HCEC 1CT (cell line): ENCODE measurements around the gene NCEH1.
A peak's percentile ranks its signal among the peaks of the same experiment; 100 is the strongest.

ENCODE experiments used
- DNase-seq: peaks from one replicate; pipeline ENCODE4 v3.0.0-alpha.2; 2017

NCEH1 gene

DNA sequence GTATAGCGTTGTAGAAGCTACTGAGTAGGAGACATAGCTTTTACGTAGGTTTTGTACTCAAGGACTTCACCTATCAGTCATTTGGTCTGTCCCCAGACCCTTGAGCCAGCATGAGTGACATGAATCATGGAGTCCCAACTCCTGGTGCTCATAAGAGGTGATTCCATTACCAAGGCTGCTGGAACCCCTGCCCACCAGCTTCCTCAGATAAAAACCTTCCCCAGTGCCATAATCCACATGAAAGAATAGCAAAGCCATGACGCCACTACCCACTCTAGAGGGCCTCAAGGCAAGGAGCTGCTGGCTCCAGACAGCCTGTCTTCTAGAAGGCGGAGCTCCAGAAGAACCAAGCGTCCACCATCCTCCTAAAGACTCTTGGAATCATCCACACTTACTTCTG lies 69.6 kb downstream of the NCEH1 start:
- no peak for DNase-seq

DNA sequence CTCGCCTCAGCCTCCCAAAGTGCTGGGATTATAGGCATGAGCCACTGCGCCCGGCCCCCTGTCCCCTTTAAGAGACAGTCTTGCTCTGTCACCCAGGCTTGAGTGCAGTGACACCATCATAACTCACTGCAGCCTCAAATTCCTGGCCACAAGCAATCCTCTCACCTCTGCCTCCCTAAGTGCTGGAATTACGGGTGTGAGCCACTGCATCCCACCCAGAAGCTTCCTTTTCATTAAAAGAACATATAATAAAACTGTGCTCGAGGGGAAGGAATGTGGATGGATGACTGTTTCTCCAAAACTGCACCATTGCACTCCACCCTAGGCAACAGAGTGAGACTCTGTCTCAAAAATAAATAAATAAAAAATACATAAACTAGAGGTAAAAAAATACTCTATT lies 70.1 kb downstream of the NCEH1 start:
- no peak for DNase-seq

DNA sequence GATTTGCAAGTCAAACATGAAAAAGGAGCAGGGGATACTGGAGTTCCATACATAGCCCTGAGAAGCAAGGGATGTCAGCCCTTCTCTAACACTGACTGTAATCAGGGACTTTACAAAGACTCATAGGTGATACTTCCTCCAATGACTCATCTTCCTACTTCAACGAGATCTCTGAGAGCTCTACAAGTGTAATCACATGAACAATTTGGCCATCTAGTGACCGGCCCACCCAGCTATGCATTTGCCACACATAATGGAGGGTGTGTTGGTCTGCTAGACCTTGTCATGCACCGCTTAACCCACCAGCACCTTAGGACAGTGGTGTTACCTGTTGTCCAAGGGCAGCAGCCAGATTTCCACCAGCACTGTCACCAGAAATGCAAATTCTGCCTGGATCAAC lies 75.3 kb downstream of the NCEH1 start:
- no peak for DNase-seq

DNA sequence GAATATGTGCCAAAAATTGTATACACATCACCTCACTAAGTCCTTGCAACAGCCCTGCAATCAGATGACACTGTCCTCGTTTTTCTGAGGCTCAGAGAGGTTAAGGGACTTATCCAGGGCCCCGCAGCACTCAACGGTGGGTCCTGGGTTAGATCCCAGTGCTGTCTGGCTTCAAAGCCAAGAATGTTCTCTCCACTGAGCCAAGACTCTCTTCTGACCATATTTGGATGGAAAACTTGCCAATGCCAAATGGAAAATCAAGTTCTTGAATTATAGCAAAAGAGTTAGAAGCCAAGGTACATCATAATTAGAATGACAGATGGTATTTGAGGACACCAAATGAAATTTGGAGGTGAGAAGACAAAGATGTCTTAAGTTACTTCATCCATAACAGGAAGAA lies 75.9 kb downstream of the NCEH1 start:
- no peak for DNase-seq

DNA sequence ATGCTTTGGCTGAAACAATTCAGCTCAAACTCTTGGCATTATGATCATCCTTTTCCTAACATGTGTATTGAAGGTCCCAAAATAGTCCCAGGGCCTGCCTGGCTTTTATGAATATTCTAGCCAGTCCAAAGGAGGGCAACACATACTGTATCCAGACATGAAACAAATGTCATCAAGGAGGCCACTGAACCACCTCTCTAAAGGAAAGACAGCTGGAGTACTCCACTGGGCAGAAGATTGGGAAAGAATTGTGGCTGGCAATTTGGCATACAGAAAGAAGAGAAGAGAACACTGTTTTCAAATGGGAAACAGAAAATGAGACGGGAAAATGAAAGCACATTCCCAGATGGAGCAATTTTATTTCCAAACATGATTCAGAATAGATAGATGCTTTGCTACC lies 80.6 kb downstream of the NCEH1 start:
- no peak for DNase-seq

DNA sequence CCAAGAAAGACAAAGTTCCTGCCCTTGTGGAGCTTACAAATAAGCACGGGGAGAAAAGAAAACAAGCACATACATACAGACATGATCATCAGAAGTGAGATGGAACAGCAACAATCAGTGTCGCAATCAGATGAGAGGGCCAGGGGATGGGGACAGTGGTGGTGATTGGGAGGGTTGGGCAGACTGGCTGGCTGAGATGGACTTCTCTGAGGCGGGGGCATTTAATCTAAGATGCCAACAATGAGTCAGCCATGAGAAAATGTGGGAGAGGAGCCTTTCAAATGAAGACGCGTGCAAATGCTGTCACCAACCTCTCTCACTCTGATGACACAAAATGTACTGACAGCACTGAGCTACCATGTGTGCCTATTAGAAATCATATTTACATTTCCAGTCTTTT lies 81.4 kb downstream of the NCEH1 start:
- no peak for DNase-seq

DNA sequence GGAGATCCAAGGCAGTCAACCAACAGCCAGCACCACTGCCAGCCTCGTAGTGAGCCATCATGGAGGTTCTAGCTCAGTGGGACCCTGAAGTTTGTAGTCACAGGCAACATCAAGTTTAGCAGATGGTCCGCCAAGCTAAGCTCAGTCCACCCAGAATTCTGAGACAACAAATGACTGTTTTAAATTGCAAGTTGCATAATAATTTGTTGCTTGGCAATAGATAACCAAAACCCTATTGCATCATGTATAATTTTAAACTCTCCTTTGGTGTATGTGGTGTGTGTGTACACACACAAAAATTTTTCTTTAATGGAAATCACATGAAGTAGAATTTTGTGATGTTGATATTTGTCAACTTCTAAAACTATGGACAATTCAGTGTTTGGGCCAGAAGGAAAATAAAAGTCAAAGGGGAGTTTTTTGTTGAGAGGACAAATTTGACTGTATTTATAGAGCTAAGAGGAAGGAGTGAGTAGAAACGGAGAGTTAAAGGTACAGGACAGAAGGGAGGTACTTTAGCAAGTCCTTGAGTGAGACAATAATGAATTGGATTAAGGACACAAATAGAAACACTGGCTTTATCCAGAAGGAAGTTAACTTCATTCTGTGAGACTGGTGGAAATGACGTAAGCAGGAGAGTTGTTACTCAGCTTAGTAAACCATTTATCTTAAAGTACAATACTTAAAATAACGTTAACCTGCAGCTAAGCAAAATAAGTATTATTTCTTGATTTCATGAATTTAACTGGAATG lies 83.6 kb downstream of the NCEH1 start:
- DNase-seq: peak; percentile 25

DNA sequence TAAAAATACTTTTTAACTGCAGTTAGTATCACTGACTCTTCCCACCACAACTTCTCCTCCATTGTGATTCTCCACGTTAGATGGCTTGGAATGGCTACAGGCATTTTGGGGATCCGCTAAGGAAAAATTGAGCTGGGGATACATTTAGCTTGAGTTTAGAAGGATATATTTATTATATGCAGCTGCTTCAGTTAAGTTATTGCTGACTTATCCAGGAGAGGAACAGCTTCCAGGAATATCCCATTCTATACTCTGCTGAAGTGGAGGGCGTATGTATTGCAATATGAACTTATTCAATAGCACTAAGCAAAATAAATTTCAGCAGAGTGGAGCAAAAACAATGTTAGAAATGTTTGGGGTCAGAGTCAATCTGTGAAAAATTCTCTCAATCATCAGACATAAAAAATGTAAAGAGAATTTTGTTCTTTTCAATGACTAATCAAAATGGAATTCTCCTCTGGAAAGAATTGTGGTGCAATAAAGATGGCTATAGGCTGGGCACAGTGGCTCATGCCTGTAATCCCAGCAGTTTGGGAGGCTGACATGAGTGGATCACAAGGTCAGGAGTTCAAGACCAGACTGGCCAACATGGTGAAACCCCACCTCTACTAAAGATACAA lies 84.7 kb downstream of the NCEH1 start:
- peak; percentile 86 for DNase-seq

DNA sequence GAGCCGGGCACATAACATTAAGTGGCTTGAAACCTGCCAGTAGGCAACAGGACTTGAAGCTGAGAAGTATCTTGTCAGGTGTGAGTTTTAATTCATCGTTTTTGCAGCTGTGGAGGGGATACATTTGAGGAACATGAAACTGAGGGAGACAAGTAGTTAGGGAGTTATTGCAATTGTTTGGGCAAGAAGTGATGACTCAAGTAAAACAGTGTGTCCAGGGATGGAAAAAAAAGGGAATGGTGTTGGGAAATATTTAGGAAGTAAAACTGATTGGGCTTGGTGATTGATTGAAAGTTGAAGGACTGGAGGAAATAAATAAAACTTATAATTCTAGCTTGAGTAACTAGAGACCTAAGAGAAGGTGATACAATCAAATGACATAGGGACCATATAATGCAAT lies 85.5 kb downstream of the NCEH1 start:
- peak; percentile 58 for DNase-seq

DNA sequence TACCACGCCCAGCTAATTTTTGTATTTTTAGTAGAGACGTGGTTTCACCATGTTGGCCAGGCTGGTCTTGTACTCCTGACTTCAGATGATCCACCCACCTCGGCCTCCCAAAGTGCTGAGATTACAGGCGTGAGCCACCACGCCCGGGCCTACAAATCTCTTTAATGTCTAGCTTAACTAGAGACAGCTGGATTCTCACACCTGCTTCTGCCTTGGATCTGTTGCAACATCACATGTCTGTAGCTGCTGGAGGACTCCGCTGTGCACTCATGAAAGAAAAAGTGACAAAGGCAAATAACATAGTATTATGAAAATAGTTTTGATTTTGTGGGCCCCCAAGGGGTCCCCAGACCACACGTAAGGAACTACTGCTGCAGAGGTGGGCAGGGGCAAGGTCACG lies 85.9 kb downstream of the NCEH1 start:
- no peak for DNase-seq

DNA sequence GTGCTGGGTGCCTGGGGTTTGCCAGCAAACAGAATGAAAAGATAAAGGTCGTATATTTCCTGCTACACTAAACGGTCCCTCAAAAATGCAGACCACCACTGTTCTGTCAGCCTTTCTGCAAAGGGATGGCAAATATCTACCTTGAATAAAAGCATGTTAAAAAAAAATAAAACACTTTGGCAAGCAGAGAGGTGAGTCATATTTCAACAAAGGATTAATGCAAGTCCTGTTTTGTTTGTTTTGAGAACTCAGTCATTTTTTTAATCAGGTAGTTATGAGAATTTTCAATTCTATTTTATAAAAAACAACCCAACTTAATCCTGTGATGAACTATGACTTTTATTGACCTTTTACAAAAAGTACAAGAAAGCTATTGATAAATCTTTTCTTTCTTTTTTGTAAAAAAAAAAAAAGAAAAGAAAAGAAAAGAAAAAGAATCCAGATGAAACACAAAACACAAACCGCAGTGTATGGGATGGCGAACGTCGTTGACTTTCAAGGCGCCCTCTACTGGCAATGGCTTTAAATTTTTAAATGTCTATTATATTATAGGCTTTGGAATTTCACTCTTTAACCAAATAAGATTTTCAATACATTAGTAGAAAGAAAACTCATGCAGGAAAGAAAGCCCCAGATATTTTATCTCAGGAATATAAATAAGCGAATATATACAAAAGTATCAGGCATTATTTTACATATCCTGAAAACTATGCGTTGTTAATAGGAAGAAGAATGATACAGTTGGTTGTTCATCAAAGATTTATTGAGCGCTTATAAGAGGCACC lies 87.8 kb downstream of the NCEH1 start:
- DNase-seq: peak; percentile 60

DNA sequence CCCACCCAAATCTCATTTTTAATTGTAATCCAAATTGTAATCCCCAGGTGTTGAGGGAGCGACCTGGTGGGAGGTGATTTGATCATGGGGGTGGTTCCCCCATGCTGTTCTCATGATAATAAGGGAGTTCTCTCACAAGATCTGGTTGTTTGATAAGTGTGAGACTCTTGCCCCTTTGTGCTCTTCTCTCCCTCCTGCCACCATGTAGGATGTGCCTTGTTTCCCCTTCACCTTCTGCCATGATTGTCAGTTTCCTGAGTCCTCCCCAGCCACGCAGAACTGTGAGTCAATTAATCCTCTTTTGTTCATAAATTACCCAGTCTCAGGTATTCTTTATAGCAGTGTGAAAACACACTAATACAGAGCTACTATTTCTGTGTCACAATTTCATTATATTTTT lies 88.7 kb downstream of the NCEH1 start:
- no peak for DNase-seq

DNA sequence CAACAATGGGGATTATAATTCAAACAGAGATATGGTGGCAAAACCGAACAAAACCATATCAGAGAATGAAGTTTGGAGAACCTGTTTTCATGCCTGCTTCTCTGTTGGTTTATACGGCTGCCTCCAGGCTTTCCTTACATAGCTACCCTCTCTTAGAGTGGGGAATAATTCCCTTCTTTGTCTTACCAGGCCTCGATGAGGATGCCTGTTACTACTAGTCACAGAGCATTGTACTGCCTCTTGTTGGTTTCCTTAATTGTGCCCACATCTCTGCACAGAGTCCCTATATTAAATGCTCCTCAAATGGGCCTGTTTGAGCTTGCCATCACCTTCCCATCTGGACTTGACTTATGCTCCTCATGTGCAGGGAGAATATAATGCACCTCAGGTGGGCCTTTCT lies 92.9 kb downstream of the NCEH1 start:
- DNase-seq: no peak

DNA sequence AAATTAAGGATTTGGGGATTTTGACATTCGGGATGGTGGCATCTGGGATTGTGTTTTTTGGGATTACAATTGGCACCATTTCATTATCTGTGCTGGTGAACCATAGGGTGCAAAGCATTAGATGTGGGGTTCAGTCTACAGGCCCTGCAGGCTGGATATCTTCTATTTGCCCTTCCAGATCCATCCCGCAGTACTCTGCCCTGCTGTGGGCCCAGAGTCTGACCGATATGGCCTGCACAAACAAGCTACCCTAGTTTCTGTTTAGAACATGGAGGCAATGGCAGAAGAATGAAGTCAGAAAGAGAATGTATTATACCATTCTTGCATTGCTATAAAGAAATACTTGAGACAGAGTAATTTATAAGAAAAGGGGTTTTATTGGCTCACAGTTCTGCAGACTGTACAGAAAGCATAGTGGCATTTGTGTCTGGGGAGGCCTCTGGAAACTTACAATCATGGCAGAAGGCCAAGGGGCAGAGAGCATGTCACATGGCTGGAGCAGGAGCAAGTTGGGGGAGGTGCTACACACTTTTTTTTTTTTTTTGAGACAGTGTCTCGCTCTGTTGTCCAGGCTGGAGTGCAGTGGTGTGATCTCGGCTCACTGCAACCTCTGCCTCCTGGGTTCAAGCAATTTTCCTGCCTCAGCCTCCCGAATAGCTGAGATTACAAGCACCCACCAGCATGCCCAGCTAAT lies 93.7 kb downstream of the NCEH1 start:
- DNase-seq: no peak

DNA sequence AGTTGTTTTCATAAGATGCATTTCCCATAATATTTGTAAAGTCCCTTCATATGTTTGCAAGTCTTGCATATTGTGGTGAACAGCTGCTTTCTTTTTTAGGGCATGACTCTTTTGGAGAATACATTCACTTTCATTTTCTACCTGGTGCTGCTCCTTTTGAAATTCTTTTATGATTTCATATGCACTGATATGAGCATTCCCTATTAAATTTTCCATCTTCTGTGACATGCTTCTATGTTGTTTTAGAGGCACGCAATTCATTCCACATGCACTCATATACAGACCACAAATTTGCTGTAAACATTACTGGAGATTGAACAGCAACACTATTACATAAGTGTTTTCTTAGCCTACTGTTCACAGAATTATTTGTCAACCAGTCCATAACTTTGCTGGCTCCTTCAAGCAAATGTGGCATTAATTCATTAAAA lies 94.8 kb downstream of the NCEH1 start:
- no peak for DNase-seq

DNA sequence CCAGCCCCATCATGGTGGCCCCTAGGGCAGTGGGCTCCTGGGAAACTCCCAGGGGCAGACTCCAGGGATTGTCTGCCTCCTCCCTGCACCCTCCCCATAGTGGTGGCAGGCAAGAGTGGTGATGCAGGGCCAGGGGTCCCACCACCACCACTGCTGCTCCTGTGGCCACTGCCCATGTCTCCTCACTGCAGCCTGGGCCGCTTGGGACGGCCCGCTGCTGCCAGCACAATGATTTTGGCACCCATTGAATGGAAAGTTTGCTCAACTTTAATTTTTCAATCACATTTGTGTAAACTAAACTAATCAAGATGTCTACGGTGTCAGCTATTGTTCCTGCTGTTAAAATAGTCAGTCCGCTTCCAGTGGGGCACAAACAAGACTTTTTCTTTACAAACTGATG lies 95.6 kb downstream of the NCEH1 start:
- no peak for DNase-seq

DNA sequence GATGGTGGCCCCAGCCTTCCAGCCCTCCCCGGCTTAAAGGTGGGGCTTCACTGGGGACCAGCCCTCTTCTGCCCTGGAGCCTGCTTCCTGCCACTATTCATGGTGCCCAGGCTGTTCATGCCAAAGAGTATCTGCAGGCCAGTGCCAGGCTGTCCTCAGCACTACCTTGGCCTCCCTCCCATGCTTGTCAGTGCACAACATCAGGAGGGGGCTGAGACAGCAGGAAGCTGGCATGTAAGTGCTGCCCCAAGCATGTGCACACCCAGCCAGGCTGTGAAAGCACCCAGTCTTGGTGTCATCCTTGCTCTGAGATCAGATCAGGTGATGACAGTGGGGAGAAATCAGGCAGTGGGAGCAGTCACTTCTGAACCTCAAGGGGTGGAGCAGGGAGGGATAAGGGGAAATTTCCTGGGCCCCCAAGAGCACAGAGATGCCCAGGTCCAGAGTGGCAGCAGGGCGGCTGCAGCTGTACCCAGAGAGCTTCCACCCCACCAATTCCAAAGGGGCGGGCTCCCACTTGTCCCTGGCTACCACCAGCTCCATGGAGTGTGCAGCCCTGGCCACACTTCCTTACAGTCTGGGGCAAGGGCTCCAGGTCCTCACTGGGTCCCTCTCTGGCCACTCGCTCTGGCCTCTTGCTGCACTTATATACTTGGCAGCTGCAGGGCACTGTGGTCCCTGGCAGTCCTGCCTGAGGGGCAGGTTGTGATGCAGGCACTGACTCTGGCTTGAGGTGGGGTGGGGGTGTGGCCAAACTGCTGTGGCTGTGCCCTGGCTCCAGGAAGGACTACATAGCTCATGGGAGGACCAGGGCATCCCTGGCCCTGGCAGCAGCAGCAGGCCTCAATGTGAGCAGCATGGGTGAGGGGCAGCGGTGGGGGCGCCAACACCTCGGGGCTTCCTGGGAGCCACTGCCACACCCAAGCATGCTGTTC lies 96.3 kb downstream of the NCEH1 start:
- no peak for DNase-seq

DNA sequence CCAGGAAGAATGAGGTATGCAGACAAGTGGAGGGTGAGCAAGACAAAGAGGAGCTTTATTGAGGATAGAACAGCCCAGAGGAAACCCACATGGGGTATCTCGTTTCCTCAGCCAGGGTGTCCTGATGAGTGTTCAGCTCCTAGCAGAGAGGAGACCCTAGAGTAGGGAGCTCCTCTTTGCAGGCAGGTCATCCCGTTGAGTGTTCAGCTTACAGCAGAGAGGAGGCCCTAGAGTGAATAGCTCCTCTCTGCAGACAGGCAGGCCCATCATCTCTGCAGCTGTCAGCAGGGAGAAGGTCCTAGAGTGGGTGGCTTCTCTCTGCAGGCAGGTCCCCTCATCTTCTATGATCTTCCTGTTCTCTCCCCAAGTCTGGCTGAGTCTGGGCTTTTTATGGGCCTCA lies 97.0 kb downstream of the NCEH1 start:
- DNase-seq: no peak

DNA sequence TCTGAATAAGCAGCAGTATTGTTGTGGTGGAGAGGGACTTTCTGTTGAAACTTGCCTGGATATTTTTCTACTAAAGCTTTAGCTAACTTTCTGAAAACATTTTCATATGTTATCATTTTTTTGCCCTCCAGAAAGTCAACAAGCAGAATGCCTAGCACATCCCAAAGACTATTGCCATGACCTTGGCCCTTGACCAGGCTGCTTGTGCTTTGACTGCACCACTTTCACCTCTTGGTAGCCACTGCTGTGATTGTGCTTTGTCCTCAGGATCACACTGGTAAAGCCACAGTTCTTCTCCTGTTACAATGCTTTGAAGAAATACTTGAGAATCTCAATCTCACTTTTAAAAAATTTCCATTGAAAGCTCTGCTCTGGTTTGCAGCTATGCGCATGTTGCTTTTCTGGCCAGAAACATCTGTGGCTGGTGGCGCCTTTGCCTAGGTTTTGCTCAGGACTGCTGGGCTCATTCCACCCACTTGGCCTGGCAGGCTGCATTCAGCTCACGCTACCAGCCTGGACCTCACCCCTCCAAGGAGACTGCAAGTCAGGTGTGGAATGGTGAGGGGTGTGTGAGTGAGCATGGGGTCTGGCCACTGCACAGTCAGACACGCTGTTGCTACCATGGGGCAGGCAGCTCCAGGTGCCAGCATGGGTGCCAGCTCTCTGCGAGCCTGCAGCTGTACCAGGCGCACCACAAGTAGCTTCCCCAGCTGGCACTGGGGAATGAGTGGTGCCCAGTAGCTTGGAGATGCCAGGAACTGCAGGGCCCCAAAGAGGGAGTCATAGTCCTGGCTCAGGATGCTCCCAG lies 97.8 kb downstream of the NCEH1 start:
- DNase-seq: no peak

DNA sequence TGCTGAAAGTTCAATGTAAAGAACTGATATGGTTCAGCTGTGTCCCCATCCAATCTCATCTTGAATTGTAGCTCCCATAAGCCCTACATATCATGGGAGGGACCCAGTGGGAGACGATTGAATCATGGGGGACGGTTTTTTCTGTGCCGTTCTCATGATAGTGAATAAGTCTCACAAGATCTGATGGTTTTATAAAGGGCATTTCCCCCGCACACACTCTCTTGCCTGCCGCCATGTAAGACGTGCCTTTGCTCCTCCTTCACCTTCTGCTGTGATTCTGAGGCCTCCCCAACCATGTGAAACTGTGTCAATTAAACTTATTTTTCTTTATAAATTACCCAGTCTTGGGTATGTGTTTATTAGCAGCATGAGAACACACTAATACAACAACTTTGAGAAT lies 101.1 kb downstream of the NCEH1 start:
- DNase-seq: no peak

DNA sequence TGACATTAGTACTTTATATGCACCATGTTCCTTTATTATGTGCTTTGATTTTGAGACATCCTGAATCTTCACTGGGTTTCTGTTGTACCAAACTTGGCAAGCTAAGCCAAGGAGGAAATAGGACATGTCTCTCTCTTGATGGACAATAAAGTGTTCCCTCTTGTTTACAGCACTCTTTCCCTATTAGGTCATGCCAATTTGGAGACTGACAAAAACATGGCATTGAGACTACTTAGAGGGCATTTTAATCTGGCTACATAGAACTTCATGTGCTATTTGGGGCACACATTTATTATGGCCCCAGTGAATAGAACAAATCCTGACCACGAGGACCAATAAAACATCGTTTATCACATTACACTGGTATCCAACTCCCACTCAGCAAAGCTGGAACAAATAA lies 102.3 kb downstream of the NCEH1 start:
- no peak for DNase-seq
